ENCODE results near the gene C2orf49. TPM values are rescaled to one million over a fixed set of nuclear protein-coding genes. Genes with fewer than 3 reads are reported as not detected.
"Not testable (repeated sequence)": the region's sequence is repeated elsewhere in the genome, so short reads cannot be mapped to it uniquely, and the experiment has no call there.

C2orf49 gene
- total RNA-seq, 1 donor from 2014 or later: 10.7 TPM

DNA sequence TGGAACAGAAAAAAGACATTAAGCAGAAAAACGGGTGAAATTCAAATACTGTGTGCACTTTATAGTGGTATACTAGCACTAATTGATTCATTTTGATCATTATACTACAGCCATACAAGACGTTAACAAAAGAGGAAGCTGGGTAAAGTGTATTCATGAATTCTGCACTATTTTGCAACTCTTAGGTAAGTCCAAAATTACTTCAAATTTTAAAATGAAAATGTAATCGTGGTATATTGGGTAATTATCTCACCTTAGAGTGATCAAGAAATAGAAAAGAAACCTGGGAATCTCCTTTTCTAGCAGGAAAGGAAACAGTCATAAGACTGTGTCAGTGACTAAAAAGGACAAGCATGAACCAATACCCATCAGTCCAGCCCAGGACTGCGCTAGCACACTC is 13.2 kb upstream of the C2orf49 start:
- Mint-ChIP-seq H3K9me3 (ENCODE audit: unreplicated experiment) (peaks cover 2% of the 10 kb centered on the region), H3K27me3 (ENCODE audit: unreplicated experiment) (peaks cover under 1% of the 10 kb centered on the region), H3K4me1 (ENCODE audit: low read depth, unreplicated experiment) (peaks cover 12% of the 10 kb centered on the region), H3K36me3 (ENCODE audit: unreplicated experiment) (no peaks in the 10 kb centered on the region), H3K4me3 (ENCODE audit: unreplicated experiment) (no peak overlapping the region), H3K27ac (ENCODE audit: unreplicated experiment) (no peak overlapping the region)
- TF ChIP-seq, protein P1, sequence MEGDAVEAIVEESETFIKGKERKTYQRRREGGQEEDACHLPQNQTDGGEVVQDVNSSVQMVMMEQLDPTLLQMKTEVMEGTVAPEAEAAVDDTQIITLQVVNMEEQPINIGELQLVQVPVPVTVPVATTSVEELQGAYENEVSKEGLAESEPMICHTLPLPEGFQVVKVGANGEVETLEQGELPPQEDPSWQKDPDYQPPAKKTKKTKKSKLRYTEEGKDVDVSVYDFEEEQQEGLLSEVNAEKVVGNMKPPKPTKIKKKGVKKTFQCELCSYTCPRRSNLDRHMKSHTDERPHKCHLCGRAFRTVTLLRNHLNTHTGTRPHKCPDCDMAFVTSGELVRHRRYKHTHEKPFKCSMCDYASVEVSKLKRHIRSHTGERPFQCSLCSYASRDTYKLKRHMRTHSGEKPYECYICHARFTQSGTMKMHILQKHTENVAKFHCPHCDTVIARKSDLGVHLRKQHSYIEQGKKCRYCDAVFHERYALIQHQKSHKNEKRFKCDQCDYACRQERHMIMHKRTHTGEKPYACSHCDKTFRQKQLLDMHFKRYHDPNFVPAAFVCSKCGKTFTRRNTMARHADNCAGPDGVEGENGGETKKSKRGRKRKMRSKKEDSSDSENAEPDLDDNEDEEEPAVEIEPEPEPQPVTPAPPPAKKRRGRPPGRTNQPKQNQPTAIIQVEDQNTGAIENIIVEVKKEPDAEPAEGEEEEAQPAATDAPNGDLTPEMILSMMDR (IDR thresholded peaks at IDR 0.05; ENCODE audit: partially characterized antibody, unreplicated experiment): no peak
- DNase-seq: no peak

DNA sequence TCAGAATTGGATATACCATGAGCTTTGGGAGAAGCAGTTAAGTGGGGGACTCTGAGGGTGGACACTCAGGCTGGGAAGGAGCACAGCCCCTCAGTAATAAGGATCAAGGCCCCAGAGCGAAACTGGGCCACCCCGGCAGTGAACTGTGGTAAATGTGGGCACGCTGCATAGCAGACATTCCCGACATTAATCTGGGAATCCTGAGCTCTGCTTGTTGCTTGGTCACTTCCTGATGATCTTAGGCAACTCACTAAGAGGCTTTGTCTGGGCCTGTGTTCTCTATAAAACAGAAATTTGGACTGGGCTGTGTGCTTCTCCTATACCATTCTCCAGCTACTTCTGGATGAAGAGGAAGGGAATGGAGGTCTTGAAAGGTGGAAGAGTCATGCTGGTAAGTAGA is 12.6 kb upstream of the C2orf49 start:
- H3K36me3 Mint-ChIP-seq (ENCODE audit: unreplicated experiment): no peaks in the 10 kb centered on the region
- DNase-seq: no peak
- H3K27me3 Mint-ChIP-seq (ENCODE audit: unreplicated experiment): peaks cover 1% of the 10 kb centered on the region
- peaks cover 2% of the 10 kb centered on the region for H3K9me3 Mint-ChIP-seq (ENCODE audit: unreplicated experiment)
- H3K4me1 Mint-ChIP-seq (ENCODE audit: low read depth, unreplicated experiment): peaks cover 12% of the 10 kb centered on the region
- TF ChIP-seq, protein P1 (IDR thresholded peaks at IDR 0.05; ENCODE audit: partially characterized antibody, unreplicated experiment): no peak
- H3K27ac Mint-ChIP-seq (ENCODE audit: unreplicated experiment): no peak overlapping the region
- H3K4me3 Mint-ChIP-seq (ENCODE audit: unreplicated experiment): no peak overlapping the region

DNA sequence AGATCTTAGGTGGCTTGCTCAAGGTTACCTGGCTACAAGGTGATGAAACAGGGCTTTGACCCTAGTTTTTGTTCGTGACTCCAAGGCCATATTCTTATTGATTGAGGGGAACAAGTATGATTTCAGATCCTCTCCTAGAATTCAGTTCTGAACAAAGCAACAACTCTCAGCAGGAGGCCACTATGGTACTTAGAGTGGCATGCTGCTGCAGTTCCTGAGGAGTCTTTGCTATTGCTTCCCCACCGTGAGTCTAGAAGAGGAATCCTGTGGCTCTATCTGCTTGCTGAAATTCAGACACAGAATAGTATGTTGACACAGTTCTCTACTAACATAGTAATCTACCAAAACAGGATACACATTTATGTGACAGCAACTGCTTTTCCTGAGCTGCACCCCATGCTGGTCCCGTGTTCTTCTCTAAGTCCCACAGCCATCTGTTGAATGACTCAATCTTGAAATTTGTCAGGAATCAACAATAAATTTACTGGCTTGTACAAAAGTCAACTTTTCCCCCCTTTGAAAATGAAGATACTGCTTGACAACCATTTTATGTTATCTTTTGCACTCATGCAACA is 11.9 kb upstream of the C2orf49 start:
- H3K4me3 Mint-ChIP-seq (ENCODE audit: unreplicated experiment): no peak overlapping the region
- H3K36me3 Mint-ChIP-seq (ENCODE audit: unreplicated experiment): no peaks in the 10 kb centered on the region
- no peak for DNase-seq
- H3K27me3 Mint-ChIP-seq (ENCODE audit: unreplicated experiment): peaks cover 1% of the 10 kb centered on the region
- H3K9me3 Mint-ChIP-seq (ENCODE audit: unreplicated experiment): peaks cover 2% of the 10 kb centered on the region
- TF ChIP-seq, protein P1 (IDR thresholded peaks at IDR 0.05; ENCODE audit: partially characterized antibody, unreplicated experiment): no peak
- peaks cover 12% of the 10 kb centered on the region for H3K4me1 Mint-ChIP-seq (ENCODE audit: low read depth, unreplicated experiment)
- H3K27ac Mint-ChIP-seq (ENCODE audit: unreplicated experiment): no peak overlapping the region

DNA sequence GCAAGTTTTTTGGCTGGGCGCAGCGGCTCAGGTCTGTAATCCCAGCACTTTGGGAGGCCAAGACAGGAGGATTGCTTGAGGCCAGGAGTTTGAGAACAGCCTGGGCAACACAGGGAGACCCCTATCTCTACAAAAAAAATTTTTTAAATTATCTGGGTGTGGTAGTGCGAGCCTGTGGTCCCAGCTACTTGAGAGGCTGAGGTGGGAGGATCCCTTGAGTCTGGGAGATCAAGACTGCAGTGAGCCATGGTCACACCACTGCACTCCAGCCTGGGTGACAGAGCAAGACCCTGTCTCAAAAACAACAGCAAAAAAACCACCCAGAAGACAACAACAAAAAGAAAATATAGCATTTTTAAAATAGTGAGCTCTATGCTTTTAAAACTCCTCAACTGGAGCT is 10.1 kb upstream of the C2orf49 start:
- H3K36me3 Mint-ChIP-seq (ENCODE audit: unreplicated experiment); H3K9me3 Mint-ChIP-seq (ENCODE audit: unreplicated experiment); H3K4me1 Mint-ChIP-seq (ENCODE audit: low read depth, unreplicated experiment); H3K4me3 Mint-ChIP-seq (ENCODE audit: unreplicated experiment); DNase-seq; H3K27ac Mint-ChIP-seq (ENCODE audit: unreplicated experiment); H3K27me3 Mint-ChIP-seq (ENCODE audit: unreplicated experiment): not testable (repeated sequence)

DNA sequence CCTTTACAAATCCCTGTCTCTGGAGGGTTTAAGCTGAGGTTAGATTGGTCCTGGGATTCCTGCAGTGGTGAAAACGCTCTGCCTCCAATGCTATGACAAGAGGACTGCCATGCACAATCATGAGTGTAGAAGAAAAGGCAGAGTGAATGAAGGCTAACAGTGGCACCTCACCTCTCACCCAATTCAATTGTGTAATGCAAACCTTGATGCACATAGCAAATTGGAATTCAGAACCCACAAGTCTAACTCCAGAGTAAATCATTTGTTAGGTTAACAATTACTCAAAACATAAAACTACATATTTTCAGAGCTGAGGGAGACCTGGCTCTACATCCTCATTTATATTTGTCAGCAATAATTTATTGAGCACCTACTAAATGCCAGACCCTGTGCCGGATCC is 9.7 kb upstream of the C2orf49 start:
- Mint-ChIP-seq H3K36me3 (ENCODE audit: unreplicated experiment) (no peaks in the 10 kb centered on the region), H3K9me3 (ENCODE audit: unreplicated experiment) (peaks cover 2% of the 10 kb centered on the region), H3K27me3 (ENCODE audit: unreplicated experiment) (peaks cover 1% of the 10 kb centered on the region), H3K4me1 (ENCODE audit: low read depth, unreplicated experiment) (peaks cover 9% of the 10 kb centered on the region), H3K4me3 (ENCODE audit: unreplicated experiment) (no peak overlapping the region), H3K27ac (ENCODE audit: unreplicated experiment) (no peak overlapping the region)
- TF ChIP-seq, protein P1 (IDR thresholded peaks at IDR 0.05; ENCODE audit: partially characterized antibody, unreplicated experiment): no peak
- DNase-seq: no peak
